ENCODE data around the gene RBMS3.

RBMS3 gene

DNA sequence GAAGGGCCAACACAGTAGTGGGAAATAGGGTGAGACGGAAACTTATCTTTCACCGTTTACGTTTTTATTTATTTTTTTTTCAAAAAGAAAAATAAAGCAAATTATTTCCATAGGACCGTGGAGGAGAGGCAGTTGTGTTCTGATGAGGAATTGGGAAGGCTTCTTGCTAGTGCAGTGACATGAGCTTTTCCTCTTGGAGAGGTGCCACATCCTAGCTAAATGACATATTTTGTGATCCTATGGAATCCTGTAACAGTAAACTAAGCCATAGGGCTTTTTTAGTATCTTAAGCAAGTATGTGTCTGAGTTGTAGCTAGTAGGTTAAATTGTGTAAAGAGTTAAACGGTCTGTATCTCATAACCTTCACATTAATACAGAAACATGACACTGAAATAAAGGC, 609.9 kb downstream of the RBMS3 start:
- DNase-seq (ENCODE audit: low read depth): no peak

DNA sequence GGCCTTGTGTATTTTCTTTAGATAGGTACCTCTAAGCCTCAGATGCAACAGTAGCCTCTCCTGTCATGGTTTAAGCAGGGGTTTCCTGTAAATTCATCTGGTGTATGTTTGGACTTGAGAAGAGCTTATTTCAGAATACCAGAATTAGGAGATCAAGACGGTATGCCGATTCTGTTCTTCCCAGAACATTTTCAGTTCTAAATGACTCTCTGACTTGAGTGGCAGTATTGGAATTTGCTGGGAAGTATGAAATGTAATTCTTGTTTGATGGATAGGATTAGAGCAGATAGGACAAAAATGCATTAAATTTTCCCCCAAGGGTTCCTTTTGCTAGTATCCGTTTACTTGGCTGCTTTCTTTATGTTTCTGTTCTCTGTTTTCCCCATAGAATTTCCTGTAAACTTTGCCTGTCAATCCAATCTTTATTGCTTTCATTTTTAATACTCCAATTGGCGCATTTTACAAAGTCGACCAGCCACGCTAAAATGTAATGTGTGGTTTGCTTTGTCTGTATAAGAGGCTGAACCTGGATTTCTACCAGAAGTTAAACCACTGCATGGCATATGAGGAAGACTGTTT, 612.2 kb downstream of the RBMS3 start:
- no peak for DNase-seq (ENCODE audit: low read depth)

DNA sequence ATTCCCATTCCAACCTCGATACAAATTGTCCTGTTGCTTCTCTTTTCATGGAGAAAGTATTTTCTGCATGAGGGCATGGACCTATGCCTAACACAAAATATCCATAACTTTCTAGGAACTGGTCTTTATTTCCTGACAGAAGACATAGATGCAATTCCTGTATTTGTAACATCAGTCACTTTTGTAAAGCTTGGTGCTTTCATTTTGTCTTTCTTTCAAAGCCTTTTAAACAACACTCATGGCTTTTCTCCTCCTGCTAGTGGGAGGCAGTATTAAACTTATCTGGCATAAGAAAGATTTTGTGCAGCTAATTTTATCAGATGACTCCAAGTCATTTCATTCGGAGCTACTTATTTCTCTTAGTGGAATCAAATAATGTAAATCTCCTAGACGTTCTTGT, 616.0 kb downstream of the RBMS3 start:
- no peak for DNase-seq (ENCODE audit: low read depth)

DNA sequence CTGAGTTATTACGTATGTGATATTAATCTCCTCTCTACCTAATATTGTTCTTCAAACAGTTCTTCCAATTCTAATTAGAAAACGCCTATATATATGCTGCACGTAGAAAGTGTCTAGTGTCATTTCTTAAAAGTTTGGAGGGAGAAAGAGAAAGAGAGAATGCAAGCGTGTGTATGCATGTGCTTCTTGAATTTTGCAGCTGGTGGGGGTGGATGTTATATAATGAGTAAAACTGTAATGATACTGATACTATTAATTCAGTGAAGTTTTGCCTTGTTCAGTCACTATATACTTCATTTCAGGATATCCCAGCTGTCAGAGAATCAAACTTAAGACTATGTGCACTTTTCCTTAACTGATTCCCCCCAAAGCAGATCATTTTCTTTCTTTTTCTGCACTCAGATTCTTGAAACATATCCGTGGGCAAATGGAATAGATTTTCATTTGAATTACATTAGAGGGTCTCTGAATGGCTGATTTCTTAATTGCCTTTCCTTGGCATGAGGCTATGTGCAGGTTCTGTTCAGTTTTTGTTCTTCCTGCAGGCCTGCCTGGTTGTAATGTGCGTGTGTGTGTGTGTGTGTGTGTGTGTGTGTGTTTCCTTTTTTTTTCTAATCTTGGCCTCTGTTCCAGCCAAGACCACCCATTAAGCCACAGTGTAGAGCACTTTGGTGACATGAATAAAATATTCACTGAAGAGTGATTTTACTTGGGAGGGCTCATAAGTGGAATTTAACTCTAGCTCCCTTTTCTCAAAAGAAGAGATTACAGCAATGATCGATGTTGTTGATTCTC, 617.5 kb downstream of the RBMS3 start:
- no peak for DNase-seq (ENCODE audit: low read depth)

DNA sequence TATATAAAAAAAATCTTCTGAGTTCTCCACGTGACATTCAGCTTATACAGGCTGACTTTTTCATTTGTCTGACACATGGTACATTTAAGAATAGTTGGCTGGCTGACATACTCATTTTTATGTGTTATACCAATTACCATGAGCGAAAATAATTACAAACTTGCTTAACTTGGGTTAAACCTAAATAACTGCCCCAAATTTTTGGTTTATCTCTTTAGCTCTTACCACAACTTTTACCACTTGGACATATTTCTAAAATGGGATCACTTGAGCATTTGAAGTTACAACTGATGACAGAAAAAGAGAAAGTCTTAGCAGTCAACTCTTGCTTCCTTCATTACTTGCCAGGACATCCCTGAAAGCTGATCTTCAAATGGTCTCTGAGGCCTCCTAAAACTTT, 618.1 kb downstream of the RBMS3 start:
- no peak for DNase-seq (ENCODE audit: low read depth)

DNA sequence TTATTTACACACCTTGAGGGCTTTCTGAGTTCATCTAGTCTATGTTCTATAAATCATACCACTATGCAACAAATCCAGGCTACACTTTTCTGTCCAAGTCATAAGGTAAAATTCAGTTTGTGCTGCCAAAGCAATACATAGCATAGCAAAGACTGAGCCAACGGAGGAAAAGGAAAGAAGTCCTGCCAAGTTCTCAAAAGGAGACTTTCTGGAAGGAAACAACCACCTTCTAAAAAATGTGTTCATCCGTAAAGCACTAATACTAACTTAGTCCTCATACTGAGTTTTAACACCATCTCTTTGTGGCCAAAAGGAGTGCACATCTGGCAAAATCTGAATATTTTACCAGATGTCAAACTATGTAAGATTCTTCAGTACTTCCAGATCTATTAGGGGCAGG, 620.2 kb downstream of the RBMS3 start:
- no peak for DNase-seq (ENCODE audit: low read depth)

DNA sequence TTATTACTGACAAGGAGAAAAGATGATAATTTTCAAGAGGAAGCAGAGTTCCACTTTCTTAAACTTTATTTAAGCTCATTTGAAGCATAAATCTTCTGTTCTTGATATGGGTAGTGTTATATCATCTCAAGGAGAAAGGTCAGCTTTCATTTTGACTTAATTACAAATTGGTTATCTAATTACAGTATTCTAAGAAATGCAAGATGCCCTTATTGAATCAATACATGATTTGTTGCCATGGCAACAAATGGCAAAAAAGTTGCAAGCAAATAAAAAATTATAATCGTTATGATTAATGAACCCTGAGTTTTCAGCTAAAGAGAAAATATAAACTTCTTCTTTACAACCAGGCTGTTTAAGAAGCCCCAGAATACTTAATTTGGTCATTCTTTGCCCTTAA, 622.7 kb downstream of the RBMS3 start:
- no peak for DNase-seq (ENCODE audit: low read depth)

DNA sequence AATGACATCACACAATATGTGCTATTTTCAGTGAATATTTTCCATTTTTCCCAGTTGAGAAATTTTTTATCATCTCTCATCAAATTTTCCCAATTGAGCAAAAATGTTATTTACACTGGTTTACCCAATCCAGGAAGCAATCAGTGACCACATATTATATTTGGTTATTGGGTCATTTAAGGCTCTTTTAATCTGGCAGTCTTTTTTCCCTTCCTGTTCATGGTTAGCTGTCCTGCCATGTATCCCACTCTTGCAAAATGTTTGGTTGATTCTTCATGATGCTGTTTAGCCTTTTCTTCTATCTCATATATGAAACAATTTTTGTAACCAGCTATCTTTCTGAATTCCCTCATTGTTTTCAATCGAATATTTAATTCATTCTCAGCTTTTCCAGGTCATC, 626.0 kb downstream of the RBMS3 start:
- DNase-seq (ENCODE audit: low read depth): no peak

DNA sequence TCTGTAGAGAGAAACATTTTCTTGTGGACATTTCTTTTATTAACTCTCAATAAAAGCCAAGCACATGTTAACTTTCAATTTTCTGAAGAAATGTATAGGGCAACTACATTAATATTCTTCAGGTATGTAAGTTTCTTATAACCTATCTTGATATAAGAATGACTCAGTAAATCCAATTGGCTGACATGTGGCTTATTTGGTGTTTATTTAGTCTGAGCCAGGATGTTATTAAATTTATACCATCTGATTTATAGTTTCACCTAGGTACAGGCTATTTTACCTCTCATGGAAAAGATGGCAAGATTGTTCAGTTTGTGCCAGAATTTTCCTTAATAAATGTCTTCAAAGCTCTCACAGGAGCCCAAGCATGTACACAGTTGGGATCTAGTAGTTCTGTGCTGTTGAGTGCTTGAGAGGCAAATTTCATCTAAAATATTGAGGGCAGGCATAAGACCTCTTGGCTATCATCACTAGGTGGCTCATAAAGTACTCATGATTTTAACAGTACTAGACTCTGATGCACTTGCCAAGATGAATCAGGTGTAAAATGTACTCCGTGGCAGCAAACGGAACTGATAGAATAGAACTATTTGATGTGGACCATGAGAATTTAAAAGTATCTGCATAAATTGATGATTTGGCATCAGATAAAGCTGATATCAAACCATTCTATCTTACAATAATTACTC, 631.9 kb downstream of the RBMS3 start:
- DNase-seq (ENCODE audit: low read depth): no peak

DNA sequence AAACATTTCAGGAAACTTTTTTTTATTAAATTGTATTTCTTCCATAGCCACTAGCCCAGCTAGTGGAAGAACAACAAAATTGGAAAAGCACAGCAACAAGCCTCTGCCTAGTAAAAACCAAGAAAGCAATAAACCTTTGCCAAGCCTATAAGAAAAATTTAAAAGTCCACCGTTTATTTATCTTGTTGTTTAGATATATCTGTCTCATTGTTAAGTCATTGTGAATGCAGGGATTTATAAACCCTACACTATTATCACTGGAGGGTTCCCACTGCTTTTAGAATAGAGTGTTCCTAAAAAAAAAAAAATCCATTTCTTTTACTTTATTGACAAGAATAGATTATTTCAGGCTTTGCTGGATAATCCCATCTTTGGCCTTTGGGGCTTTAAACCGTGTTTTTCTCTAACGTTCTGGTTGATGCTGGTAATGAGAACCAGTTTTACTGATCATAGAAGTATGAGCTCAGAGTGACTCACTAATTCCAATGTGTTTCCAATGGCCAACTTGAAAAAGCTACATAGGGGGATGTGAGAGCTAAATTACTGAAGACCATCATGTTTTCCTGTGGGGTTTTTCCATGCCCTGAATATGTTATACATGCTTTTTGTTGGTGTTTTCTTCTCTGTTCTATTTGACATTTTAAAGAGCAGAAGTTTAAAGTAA, 634.1 kb downstream of the RBMS3 start:
- no peak for DNase-seq (ENCODE audit: low read depth)

DNA sequence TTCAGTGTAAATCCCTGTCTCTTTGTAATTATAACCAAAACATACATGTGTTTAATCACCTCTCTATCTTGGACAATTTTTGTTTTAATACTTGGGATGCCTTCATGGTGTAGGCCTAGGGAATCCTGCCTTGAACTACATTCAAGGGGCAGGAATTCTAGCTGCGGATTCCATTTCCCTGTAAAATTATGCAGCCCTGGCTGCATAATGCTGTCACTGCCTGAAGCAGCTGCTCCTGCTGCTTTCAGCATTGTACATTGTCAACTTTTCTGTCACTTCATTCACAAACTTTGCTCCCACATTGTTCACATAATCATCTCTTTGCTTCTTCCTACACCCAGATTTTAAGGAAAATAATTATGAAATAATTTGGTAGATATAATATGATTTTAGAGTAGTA, 638.7 kb downstream of the RBMS3 start:
- DNase-seq (ENCODE audit: low read depth): no peak

DNA sequence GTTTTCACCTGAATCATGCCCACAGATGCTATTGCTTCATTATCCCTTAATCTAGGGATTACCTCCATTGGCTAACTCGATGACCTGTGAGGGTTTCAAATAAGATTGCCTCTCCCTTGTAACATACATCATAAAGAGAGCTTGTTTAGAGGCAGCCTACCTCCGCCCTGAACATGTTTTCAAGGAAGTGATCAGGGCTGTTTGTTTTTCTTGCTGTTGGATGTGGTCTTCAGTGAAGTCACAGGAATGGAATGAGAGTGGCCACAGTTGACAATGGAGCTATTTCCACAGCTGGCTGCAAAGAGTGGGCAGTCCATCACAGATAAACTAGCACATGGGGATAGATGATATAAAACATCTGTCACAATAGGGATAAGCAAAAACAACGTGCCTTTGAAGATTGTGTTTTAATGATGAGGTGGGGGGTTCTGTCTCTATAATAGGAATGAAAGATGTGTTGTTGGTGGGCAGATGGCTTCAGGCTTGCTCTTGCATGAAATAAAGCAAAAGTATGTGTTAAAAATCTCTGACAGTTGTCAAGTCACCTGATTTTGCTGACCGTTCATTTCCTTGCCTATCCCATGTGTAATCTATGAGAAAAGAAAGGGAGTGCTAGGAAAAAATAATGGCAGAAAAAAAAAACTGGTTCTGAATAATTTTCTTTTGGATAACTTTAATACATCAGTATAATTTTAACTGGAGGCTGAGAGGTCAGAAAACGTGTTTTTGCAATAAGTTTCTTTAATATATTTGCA, 642.3 kb downstream of the RBMS3 start:
- DNase-seq (ENCODE audit: low read depth): no peak

DNA sequence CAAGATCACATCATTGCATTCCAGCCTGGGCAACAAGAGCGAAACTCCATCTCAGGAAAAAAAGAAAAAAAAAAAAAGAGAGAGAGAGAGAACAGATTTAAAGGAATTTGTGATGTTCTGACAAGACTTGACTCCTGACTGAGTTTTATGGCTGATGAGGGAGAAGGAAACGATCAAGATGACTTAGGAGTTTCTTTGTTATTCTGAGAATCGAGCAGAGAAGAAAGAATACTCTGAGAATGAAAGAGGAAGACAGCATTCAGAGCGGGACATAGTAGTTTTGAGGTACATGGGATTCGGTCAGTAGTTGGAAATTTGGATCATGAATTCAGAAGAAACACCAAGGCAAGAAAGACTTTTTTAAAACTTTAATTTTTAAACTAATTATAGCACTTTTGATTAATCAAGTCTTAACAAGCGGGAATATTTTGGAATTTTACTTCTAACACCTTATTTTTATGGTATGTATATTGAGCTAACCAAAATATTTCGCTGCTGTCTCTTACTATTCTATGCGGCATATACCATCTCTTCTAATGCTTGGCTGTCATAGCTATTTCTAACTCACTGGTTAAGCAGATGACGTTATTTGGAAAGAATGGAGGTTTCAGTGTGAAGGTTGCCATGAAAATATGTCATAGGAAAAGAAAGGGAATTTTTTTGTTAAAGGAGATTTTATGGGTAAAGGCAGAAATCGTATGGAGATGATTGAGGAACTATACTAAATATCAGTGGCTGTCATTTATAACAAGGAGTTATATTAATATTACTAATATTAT, 644.1 kb downstream of the RBMS3 start:
- no peak for DNase-seq (ENCODE audit: low read depth)

DNA sequence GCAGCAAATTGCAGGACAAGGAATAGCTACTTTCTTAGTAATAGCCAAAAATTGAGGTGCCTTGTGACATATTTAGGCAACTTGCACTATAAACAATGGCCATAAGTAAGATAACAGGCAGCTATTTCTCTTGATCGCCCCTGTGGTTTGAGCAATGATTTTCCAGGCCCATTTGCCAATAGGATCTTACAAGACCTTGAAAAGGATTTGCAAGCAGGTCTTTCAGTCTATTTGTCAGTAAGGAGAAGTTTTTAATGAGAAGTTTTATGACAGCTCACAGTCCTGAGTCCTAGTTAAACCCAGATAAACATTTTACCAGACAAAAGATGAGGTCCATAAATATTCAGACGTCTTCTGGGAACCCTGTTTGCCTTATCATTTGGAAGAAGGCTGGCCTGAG, 645.5 kb downstream of the RBMS3 start:
- no peak for DNase-seq (ENCODE audit: low read depth)

DNA sequence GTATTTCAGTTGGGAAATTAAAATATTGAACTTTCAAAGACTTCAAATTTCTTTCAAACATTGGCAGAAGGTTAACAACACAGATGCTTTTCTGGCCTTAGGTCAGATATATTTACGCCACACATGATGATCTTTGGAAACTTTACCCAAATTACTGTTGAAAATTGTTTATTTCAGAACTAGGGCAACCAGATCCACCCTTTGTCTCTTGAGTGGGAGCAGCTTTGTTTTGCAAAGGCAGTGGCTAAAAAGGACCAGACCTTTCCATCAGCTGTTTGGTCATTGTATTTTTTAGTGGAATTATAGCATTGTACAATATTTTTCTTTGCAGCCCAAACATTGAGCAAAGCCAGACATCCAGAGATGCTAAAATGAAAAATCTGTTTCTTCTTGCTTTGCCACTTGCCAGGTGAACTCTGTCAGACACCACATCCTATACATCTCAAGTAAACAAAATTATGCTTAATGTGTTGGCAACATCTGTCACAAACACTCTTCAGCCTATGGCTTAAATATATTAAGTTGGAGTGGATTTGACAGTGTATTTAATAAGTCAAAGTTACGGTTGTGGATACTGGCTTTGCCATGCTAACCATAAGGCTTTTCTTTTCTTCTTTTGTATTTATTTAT, 651.9 kb downstream of the RBMS3 start:
- DNase-seq (ENCODE audit: low read depth): no peak

DNA sequence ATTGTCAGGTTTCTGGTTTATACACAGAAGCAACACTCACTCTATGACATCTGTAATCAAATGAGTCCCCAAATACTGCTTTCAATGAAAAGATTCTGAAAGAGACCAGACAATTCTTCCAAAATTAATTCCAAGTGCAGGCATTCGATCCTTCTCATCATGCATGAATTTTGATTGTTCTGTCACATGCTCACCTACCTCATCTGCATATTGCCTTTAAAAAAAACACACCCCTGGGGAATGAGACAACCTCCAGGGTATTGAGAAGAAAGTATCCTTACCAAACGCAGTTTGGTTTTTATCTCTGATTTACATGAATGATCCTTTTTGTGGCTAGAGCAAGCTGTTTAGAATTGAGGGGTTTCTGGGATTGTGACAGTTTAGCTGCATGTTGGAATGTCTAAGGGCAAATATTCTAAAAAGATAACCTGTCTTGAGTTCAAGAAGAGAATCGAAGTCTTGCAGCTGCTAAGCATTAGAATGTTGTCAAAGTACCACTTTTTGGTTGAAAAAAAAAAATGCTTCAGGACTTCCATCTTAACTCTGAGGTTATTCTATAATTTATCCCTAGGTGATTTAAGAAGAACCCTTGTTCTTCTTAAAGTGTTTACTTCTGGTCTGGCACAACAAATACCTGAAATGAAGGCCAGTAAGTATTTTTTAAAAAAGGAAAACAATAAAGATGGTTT, 653.1 kb downstream of the RBMS3 start:
- no peak for DNase-seq (ENCODE audit: low read depth)

DNA sequence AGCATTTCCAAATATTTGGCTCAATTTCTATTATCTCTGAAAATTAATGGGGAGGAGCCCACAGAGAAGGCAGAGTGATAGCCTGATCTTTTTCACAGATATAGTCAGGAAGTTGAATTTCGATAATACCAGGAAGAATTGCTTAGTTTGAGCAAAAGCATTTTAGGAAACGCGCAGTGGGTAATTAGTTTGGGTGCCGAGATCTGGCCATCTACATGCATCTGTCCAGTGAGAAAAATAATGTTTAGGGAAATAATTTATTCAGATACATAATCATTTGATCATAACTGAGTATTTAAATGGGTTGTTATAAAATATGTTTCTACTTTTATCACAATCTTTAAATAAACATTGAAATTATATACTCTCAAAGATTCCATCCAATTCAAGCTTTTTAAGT, 653.9 kb downstream of the RBMS3 start:
- no peak for DNase-seq (ENCODE audit: low read depth)

DNA sequence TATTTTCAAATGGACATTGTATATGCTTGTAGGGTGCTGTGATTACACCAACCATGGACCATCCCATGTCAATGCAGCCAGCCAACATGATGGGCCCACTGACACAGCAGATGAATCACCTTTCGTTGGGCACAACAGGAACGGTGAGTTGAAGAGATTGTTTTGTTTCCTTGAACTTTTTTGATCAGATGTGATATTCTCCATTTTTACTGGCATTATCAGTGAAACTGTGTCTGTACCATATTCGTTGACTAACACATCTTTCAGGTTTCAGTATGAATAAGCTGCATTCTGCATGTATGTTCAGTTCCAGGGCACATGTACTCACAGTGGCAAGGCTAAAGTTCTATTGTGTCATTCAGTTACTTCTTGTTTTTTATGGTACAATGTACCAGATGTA, 655.2 kb downstream of the RBMS3 start:
- no peak for DNase-seq (ENCODE audit: low read depth)

DNA sequence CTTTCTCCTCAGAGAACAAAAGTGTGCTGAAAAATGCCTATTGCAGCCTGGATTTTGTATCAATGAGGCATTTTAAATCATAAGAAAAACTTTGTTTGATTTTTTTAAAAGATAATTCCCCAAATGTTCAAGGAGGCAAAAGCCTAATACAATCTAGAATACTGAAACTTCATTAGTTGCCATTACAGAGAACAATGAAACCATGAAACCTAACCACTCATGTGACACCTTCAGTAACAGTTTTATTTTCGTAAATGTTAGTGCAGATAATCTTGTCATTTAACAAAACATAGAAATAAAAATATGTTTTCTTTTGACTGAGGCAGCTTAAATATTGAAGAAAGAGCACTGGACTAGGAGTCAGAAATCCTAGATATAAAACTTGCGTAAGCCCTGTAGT, 655.9 kb downstream of the RBMS3 start:
- DNase-seq (ENCODE audit: low read depth): no peak

DNA sequence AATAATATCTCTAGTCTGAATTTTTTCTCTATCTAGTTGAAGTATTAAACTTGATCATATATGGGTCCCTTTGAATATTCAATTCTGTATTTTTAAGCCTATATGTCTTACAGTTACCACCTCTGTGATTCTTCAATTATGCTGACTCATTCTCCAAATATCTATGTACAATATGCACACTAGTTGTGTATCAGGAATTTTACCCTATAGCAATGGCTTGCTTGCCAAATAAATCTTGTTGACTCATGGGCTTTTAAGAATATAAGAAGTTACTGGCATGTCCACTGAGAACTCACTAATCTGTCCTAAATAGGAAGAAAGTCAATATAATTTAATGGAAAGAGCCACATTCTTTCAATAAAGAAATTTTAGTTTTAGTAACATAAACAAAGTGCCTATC, 656.3 kb downstream of the RBMS3 start:
- DNase-seq (ENCODE audit: low read depth): no peak
